ENCODE results near the gene CREBBP. TPM values are rescaled to one million over a fixed set of nuclear protein-coding genes. Genes with fewer than 3 reads are reported as not detected.

Gene CREBBP
- polyA plus RNA-seq, 1 experiment = 9.8 TPM

DNA sequence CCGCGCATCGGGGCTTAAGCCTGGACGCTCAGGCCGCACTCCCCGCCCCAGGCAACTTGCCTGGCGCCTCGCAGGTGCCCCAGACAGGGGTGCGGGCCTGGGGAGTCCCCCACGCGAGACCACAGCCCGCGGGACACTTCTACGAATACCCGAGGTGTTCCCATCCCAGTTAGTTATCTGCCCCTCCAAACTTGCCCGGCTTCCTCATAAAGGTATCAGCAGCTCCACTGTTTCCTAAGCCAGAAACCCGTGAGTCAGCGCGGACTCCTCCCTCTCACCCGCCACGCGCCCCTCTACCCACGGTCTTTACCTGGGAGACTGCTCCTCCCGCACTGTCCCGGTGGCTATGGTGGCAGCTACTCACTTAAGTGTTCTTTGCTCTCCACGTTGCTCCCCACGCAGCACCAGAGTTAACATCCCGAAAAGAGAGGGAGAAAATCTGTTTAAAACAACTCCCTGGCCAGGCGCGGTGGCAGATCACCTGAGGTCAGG lies 1.0 kb upstream of the CREBBP start:
- CTCF ChIA-PET = no interaction called here
- peak overlapping the region; percentile 68 for H3K4me3 ChIP-seq (ENCODE audit: low read depth, low read length)
- no peak for DNase-seq (ENCODE audit: low read depth, low spot score)
- POLR2A ChIA-PET = interaction anchor here (0.8 kb wide), 1 partner anchor 90 kb away, joined by 4 read pairs; no protein-coding TSS in a partner anchor
- no peak overlapping the region for H3K27ac ChIP-seq (ENCODE audit: low read depth, low read length)
- H3K9me3 ChIP-seq (ENCODE audit: control insufficient read depth, insufficient read depth, low read length) = peaks cover 10% of the 10 kb centered on the region; the same call in 1 of the 2 replicates
- H3K27me3 ChIP-seq (ENCODE audit: control insufficient read depth, insufficient read depth, low read length) = no peaks in the 10 kb centered on the region
- TF ChIP-seq, protein P1, sequence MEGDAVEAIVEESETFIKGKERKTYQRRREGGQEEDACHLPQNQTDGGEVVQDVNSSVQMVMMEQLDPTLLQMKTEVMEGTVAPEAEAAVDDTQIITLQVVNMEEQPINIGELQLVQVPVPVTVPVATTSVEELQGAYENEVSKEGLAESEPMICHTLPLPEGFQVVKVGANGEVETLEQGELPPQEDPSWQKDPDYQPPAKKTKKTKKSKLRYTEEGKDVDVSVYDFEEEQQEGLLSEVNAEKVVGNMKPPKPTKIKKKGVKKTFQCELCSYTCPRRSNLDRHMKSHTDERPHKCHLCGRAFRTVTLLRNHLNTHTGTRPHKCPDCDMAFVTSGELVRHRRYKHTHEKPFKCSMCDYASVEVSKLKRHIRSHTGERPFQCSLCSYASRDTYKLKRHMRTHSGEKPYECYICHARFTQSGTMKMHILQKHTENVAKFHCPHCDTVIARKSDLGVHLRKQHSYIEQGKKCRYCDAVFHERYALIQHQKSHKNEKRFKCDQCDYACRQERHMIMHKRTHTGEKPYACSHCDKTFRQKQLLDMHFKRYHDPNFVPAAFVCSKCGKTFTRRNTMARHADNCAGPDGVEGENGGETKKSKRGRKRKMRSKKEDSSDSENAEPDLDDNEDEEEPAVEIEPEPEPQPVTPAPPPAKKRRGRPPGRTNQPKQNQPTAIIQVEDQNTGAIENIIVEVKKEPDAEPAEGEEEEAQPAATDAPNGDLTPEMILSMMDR (IDR thresholded peaks at IDR 0.05; ENCODE audit: low read depth, low read length) = no peak

DNA sequence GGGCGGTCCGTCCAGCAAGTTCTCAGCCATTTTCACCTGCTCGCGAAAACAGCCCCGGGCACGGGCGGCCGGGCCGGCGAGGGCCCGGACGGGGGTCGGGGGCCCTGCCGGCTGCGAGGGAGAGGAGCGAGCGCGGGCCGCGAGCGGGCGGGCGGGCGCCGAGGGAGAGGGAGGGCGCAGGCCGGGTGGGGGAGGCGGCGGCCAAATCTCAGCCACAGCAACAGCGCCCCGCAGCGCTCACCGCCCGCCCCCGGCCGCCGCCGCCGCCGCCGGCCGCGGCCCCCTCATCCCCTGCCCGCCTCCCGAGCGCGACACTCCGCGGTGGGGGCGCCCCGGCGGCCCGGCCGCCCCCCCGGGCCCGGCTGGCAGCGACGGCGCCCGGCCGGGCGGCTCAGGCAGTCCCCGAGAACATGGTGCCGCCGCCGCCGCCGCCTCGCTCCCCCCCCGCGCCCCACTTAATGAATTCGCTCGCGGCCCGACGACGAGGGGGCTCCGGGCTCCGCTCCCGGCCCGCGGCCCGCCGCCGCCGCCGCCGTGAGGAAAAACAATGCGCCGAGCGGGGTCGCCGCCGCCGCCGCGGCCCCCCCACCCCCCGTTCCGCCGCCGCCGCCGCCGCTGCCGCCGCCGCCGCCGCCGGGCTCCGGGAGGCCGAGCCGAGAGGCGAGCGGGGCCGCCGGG lies 487 bp downstream of the CREBBP start:
- TF ChIP-seq, protein P1 (IDR thresholded peaks at IDR 0.05; ENCODE audit: low read depth, low read length) = no peak
- Histone ChIP-seq H3K27me3 (ENCODE audit: control insufficient read depth, insufficient read depth, low read length) (no peaks in the 10 kb centered on the region), H3K4me3 (ENCODE audit: low read depth, low read length) (peak overlapping the region; percentile 92), H3K27ac (ENCODE audit: low read depth, low read length) (no peak overlapping the region), H3K9me3 (ENCODE audit: control insufficient read depth, insufficient read depth, low read length) (peaks cover 10% of the 10 kb centered on the region; the same call in 1 of the 2 replicates)
- DNase-seq (ENCODE audit: low read depth, low spot score) = no peak
- CTCF ChIA-PET = interaction anchor here (0.9 kb wide), 1 partner anchor 374 kb away, joined by 5 read pairs; no protein-coding TSS in a partner anchor
- POLR2A ChIA-PET = interaction anchor here (1.0 kb wide), 1 partner anchor 59 kb away, joined by 3 read pairs; no protein-coding TSS in a partner anchor

DNA sequence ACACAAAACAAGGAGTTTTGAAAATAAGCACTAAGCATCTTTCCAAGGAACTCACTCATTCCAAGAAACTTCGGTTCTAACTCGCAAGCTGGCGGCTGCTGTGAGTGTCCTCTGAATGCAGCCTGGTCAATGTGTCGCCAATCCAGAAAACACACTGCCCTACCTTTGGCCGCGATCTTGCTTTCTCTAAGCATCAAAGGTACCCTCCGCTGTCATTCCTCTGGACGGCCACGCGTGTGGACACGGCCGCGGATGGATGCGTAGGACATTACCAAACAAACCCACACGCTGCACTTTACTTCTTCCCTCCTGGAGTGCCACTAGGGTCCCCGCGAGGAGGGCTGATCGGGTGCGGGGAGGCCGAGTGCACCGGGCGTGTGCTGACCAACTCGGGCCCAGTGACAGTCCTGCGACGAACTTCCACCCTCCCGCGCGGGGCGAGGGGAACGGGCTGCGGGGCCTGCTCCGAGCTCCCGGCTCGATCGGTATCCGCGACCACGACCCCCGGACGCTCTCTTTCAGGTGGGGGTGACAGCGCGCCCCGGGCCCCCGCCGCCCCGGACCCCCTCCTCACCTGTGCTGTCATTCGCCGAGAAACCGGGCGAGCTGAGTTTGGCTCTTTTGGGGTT lies 1.1 kb downstream of the CREBBP start:
- POLR2A ChIA-PET = interaction anchor here (1.0 kb wide), 1 partner anchor 162 kb away, joined by 6 read pairs; the partner anchor contains the start of gene TRAP1

DNA sequence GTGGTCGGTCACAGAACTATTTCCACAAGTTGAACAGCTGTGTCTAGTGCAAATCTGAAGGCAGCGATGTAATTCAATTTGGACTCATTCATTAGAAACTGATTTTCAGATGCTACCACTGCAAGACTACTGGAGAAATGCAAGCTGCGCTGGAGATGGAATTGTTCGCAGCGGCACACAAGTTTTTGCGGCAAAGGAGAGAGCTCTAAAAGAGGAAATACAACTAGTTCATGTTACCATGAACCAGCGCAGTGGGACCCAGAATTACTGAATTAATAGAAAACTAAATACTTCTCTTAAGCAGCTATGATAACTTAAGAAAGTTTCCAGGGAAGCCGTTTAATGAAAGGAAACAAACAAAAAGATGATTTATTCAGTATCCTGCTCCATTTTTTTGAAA lies 1.9 kb downstream of the CREBBP start:
- no peak for DNase-seq (ENCODE audit: low read depth, low spot score)
- Histone ChIP-seq H3K27me3 (ENCODE audit: control insufficient read depth, insufficient read depth, low read length) (no peaks in the 10 kb centered on the region), H3K27ac (ENCODE audit: low read depth, low read length) (no peak overlapping the region), H3K9me3 (ENCODE audit: control insufficient read depth, insufficient read depth, low read length) (peaks cover 10% of the 10 kb centered on the region; the same call in 1 of the 2 replicates), H3K4me3 (ENCODE audit: low read depth, low read length) (peak overlapping the region; percentile 92)
- CTCF ChIA-PET = interaction anchor here (0.6 to 1.2 kb wide), 3 partner anchors 106 to 189 kb away, joined by 3 to 7 read pairs (median 5); no protein-coding TSS in a partner anchor
- POLR2A ChIA-PET = interaction anchor here (0.6 to 1.0 kb wide), 3 partner anchors 30 to 161 kb away, joined by 3 to 6 read pairs (median 5); partner anchors contain the start of gene TRAP1
- TF ChIP-seq, protein P1 (IDR thresholded peaks at IDR 0.05; ENCODE audit: low read depth, low read length) = no peak

More for the DNA sequence above, 1.1 kb downstream of the CREBBP start:
- Histone ChIP-seq H3K27me3 (ENCODE audit: control insufficient read depth, insufficient read depth, low read length) (no peaks in the 10 kb centered on the region), H3K27ac (ENCODE audit: low read depth, low read length) (no peak overlapping the region), H3K9me3 (ENCODE audit: control insufficient read depth, insufficient read depth, low read length) (peaks cover 10% of the 10 kb centered on the region; the same call in 1 of the 2 replicates), H3K4me3 (ENCODE audit: low read depth, low read length) (peak overlapping the region; percentile 92)
- DNase-seq (ENCODE audit: low read depth, low spot score) = no peak
- TF ChIP-seq, protein P1 (IDR thresholded peaks at IDR 0.05; ENCODE audit: low read depth, low read length) = no peak
- CTCF ChIA-PET = interaction anchor here (0.6 kb wide), 2 partner anchors 187 to 189 kb away, joined by 4 read pairs; no protein-coding TSS in a partner anchor
